HEK293T (cell line): ENCODE data around the gene MTCP1.

Experiments used
- CTCF ChIA-PET: fragments of 350-600 bp; formaldehyde crosslinking; extraction: SDS; loops from one replicate; lab custom pipeline; 2021; ENCODE audit warnings: antibody characterized with exemption, inconsistent platforms; lab: Yijun Ruan, JAX
- POLR2A ChIA-PET: fragments of 350-600 bp; formaldehyde crosslinking; extraction: SDS; loops from one replicate; lab custom pipeline; 2020; ENCODE audit warnings: antibody characterized with exemption, inconsistent platforms; lab: Yijun Ruan, JAX
- DNase-seq: peaks from one replicate; pipeline ENCODE4 v3.0.0; 2012; ENCODE audit warnings: mixed read lengths; ENCODE audit errors: extremely low spot score
- ARNT ChIP-seq: fragments of 450-650 bp; IDR thresholded peaks from 2 replicates; pipeline ENCODE4 v1.6.1; 2017; ENCODE audit warnings: mild to moderate bottlenecking
- BHLHE40 ChIP-seq: fragments of 450-650 bp; IDR thresholded peaks from 2 replicates; pipeline ENCODE4 v1.6.1; 2016; ENCODE audit warnings: mild to moderate bottlenecking, moderate library complexity, borderline replicate concordance
- CTBP1 ChIP-seq: fragments of 450-650 bp; IDR thresholded peaks from 2 replicates; pipeline ENCODE4 v1.6.1; 2016; ENCODE audit warnings: borderline replicate concordance
- ELF4 ChIP-seq: fragments of 450-650 bp; IDR thresholded peaks from 2 replicates; pipeline ENCODE4 v1.6.1; 2017; ENCODE audit warnings: antibody characterized with exemption
- FOXA1 ChIP-seq: fragments of 450-650 bp; IDR thresholded peaks from 2 replicates; pipeline ENCODE4 v1.6.1; 2016; ENCODE audit warnings: mild to moderate bottlenecking
- FOXK2 ChIP-seq: fragments of 450-650 bp; IDR thresholded peaks from 2 replicates; pipeline ENCODE4 v1.6.1; 2016; ENCODE audit warnings: mild to moderate bottlenecking
- FOXM1 ChIP-seq: fragments of 450-650 bp; IDR thresholded peaks from 2 replicates; pipeline ENCODE4 v1.6.1; 2017; ENCODE audit warnings: mild to moderate bottlenecking, borderline replicate concordance
- HDGF ChIP-seq: fragments of 450-650 bp; IDR thresholded peaks from 2 replicates; pipeline ENCODE4 v1.6.1; 2017; ENCODE audit warnings: antibody characterized with exemption, borderline replicate concordance
- L3MBTL2 ChIP-seq: fragments of 450-650 bp; conservative IDR thresholded peaks from 2 replicates; pipeline ENCODE4 v1.6.1; 2016; ENCODE audit warnings: mild to moderate bottlenecking
- LEF1 ChIP-seq: fragments of 450-650 bp; IDR thresholded peaks from 2 replicates; pipeline ENCODE4 v1.6.1; 2017; ENCODE audit warnings: mild to moderate bottlenecking, borderline replicate concordance
- NFRKB ChIP-seq: fragments of 450-650 bp; IDR thresholded peaks from 2 replicates; pipeline ENCODE4 v1.6.1; 2016; ENCODE audit warnings: mild to moderate bottlenecking, moderate library complexity
- SP1 ChIP-seq: fragments of 450-650 bp; IDR thresholded peaks from 2 replicates; pipeline ENCODE4 v1.6.1; 2017
- SUZ12 ChIP-seq: fragments of 450-650 bp; IDR thresholded peaks from 2 replicates; pipeline ENCODE4 v1.6.1; 2016; ENCODE audit warnings: mild to moderate bottlenecking
- TARDBP ChIP-seq: fragments of 450-650 bp; IDR thresholded peaks from 2 replicates; pipeline ENCODE4 v1.6.1; 2016
- ZNF384 ChIP-seq: fragments of 450-650 bp; IDR thresholded peaks from 2 replicates; pipeline ENCODE4 v1.6.1; 2016
- TF ChIP-seq, protein P1 (sequence below): fragments of 450-650 bp; IDR thresholded peaks from 2 replicates; pipeline ENCODE4 v1.6.1; 2016

Gene MTCP1, protein sequence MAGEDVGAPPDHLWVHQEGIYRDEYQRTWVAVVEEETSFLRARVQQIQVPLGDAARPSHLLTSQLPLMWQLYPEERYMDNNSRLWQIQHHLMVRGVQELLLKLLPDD

DNA sequence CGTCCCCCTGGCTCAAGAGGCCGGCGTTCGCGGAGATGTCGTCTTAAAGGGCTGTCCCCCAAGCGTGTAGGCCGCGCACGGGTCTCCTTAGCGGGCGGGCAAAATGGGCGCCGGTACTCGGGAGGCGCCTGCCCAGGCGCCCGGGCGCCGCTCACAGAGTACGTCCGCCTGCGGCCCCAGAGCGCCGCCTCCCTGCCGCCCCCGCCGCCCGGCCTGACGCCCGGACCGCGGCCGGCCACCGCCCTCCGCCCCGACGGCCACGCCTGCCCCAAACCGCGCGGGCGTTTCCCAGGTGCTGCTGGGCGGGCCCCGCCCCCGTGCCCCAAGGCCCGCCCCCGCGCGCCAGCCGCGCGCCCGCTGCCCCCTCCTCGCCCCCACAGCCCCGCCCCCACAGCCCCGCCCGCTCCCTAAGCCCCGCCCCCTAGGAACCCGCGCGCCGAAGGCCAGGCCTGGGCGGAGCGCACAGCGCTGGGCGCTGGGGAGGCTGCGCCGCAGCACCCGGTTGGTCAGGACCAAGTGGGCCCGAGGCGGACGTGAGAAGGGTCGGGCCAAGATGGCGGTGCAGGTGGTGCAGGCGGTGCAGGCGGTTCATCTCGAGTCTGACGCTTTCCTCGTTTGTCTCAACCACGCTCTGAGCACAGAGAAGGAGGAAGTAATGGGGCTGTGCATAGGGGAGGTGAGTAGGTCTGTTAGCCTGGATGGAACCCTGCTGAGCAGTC lies at the start of gene MTCP1, which contains the start of the genes BRCC3 and CMC4:
Gene MTCP1 (minus strand): TSS at position 162 of the 719 bp plus-strand sequence. CDS start 5,126 bp downstream, outside the sequence.
Gene BRCC3 (plus strand): TSS at position 534 of the 719 bp plus-strand sequence. CDS start 20 bp downstream, at position 554.
Gene CMC4 (minus strand): TSS at position 162 of the 719 bp plus-strand sequence. CDS start 7,113 bp downstream, outside the sequence.
- POLR2A ChIA-PET, result interaction anchor here (0.7 to 1.0 kb wide), 2 partner anchors 23 to 44 kb away, joined by 3 read pairs; partner anchors contain the start of gene FUNDC2
- DNase-seq, result peak; percentile 95
- CTCF ChIA-PET, result no interaction called here
- TF ChIP-seq L3MBTL2 (peak; percentile 15; the same call in 1 of the 2 replicates), BHLHE40 (no peak), FOXK2 (no peak), FOXM1 (no peak), FOXA1 (no peak), ELF4 (peak; percentile 45; the same call in 1 of the 2 replicates)

DNA sequence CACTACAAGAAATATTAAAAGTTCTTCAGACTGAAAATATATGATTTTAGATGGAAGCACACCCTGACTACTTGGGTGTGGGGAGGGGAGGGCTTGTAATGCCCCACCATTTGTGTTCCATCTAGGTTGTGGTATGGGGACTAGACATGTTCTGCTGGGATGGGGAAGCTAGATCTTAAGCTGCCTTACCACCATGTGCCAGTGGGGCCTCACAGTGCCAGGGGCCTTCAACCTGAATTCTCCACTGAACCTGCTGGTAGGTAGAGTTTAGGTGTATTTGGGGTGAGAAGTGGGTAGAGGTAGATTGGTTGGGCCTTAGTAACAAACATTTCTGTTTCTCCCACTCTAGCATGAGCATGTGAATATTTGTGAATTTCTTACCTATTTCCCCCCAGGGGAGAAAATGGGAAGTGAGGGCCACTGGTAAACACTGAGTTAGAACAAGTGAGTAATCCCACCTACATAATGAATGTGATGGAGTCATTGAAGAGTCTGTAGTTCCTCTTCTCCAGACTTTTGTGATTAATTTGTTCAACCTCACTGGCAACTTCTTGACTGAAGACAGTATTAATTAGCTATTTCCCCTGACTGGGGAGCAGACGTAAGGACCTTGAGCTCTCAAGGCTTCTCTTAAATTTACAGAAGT lies 44.4 kb upstream of the MTCP1 start:
- CTCF ChIA-PET, result no interaction called here
- TF ChIP-seq LEF1, result no peak
- TF ChIP-seq, protein P1, sequence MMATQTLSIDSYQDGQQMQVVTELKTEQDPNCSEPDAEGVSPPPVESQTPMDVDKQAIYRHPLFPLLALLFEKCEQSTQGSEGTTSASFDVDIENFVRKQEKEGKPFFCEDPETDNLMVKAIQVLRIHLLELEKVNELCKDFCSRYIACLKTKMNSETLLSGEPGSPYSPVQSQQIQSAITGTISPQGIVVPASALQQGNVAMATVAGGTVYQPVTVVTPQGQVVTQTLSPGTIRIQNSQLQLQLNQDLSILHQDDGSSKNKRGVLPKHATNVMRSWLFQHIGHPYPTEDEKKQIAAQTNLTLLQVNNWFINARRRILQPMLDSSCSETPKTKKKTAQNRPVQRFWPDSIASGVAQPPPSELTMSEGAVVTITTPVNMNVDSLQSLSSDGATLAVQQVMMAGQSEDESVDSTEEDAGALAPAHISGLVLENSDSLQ, result no peak
- TF ChIP-seq SUZ12, result no peak
- no peak for TF ChIP-seq TARDBP
- TF ChIP-seq L3MBTL2, result no peak
- TF ChIP-seq ELF4, result no peak
- no peak for TF ChIP-seq ZNF384
- no peak for TF ChIP-seq ARNT
- no peak for TF ChIP-seq BHLHE40
- no peak for TF ChIP-seq CTBP1
- no peak for TF ChIP-seq FOXM1
- TF ChIP-seq NFRKB, result no peak
- no peak for TF ChIP-seq FOXA1
- TF ChIP-seq FOXK2, result no peak
- TF ChIP-seq HDGF, result no peak
- TF ChIP-seq SP1, result no peak
- no peak for DNase-seq
- POLR2A ChIA-PET, result no interaction called here

DNA sequence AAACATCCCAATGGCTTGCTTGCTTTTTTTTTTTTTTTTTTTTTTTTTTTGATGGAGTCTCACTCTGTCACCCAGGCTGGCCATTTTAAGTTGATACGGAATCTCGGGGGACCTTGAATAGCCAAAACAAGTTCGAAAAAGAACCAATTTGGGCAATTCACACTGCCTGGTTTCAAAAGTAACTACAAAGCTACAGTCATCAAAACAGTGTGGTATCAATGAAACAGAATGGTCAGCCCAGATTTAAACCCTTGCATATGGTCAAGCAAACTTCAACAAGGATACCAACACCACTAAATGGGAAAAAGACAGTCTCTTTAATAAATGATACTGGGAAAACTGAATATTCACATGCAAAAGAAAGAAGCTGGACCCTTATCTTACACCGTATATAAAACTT lies 42.2 kb upstream of the MTCP1 start:
- DNase-seq, result no peak
- ChIA-PET POLR2A (no interaction called here), CTCF (no interaction called here)
- TF ChIP-seq, protein P1, result no peak
- TF ChIP-seq ELF4, result no peak
- TF ChIP-seq FOXA1, result no peak
- no peak for TF ChIP-seq CTBP1
- no peak for TF ChIP-seq LEF1
- no peak for TF ChIP-seq L3MBTL2
- TF ChIP-seq HDGF, result no peak
- TF ChIP-seq BHLHE40, result no peak
- TF ChIP-seq ZNF384, result no peak
- no peak for TF ChIP-seq SP1
- TF ChIP-seq TARDBP, result no peak
- TF ChIP-seq SUZ12, result no peak
- TF ChIP-seq NFRKB, result no peak
- TF ChIP-seq FOXM1, result no peak
- TF ChIP-seq ARNT, result no peak
- no peak for TF ChIP-seq FOXK2

DNA sequence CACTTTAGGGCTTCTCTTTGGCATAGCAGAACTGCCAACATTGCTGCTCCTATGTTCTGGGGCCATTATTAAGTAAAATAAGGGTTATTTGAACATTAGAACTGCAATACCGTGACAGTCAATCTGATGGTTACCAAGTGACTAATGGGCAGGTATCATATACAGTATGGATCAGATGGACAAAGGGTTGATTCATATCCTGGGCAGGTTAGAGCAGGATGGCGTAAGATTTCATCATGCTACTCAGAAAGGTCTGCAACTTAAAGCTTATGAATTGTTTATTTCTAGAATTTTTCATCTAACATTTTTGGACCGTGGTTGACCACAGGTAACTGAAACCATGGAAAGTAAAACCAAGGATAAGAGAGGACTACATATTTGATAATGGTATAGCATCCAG lies 41.2 kb upstream of the MTCP1 start:
- ChIA-PET POLR2A (no interaction called here), CTCF (no interaction called here)
- TF ChIP-seq L3MBTL2, result no peak
- TF ChIP-seq, protein P1, result no peak
- TF ChIP-seq BHLHE40, result no peak
- TF ChIP-seq LEF1, result no peak
- TF ChIP-seq SP1, result no peak
- no peak for DNase-seq

DNA sequence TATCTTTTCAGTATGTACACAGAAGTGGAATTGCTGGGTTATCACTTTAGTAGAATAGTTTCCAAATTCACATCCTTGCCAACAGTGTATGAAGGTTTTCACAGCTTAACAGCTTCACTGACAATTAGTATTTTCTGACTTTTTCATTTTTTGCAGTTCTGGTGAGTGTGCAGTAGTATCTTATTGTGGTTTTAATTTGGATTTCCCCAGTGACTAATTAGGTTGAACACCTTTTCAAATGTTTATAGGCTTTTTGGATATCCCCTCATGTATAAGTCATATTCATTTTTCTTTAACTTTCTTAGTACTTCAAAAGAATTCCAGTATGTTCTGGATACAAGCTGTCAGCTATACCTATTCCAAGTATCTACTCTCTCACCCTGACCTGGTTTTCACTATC lies 37.5 kb upstream of the MTCP1 start:
- CTCF ChIA-PET, result no interaction called here
- POLR2A ChIA-PET, result no interaction called here
- TF ChIP-seq HDGF, result no peak
- DNase-seq, result no peak

DNA sequence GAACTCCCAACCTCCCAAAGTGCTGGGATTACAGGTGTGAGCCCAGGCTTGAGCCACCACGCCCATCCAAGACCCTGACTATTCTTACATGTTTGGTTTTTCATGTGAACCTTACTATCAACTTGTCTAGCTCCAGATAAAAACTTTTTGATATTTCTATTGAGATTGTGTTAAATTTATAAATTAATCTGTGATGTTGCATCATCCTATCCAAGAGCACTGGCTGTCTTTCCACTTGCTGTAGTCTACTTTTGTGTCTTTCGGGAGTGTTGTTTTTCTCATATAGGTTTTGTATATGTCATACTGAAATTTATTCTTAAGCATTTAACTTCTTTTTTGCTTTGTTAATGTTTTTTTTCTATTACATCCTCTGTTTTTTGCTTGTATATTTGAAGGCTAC lies 35.0 kb upstream of the MTCP1 start:
- POLR2A ChIA-PET, result no interaction called here
- DNase-seq, result no peak
- TF ChIP-seq FOXK2, result no peak
- TF ChIP-seq BHLHE40, result no peak
- TF ChIP-seq ARNT, result no peak
- TF ChIP-seq L3MBTL2, result no peak
- TF ChIP-seq, protein P1, result no peak
- TF ChIP-seq ELF4, result no peak
- TF ChIP-seq CTBP1, result no peak
- TF ChIP-seq NFRKB, result no peak
- TF ChIP-seq FOXA1, result no peak
- TF ChIP-seq LEF1, result no peak
- no peak for TF ChIP-seq ZNF384
- no peak for TF ChIP-seq SUZ12
- TF ChIP-seq FOXM1, result no peak
- no peak for TF ChIP-seq SP1
- TF ChIP-seq TARDBP, result no peak
- no peak for TF ChIP-seq HDGF
- CTCF ChIA-PET, result no interaction called here
